ENCODE data around the gene ADD2.

- no peak for TF ChIP-seq TCF4 (CRISPR knock-in tag; IDR thresholded peaks at IDR 0.05; ENCODE audit: borderline replicate concordance)
- TF ChIP-seq POU6F1 (CRISPR knock-in tag; IDR thresholded peaks at IDR 0.05; ENCODE audit: borderline replicate concordance, low read depth): no peak
- TF ChIP-seq OSR1 (CRISPR knock-in tag; IDR thresholded peaks at IDR 0.05): no peak
- no peak for TF ChIP-seq CSRNP3 (CRISPR knock-in tag; IDR thresholded peaks at IDR 0.05)
- TF ChIP-seq PATZ1 (CRISPR knock-in tag; IDR thresholded peaks at IDR 0.05; ENCODE audit: borderline replicate concordance): no peak
These were observed 25.4 kb upstream of the ADD2 start for GRCh38 chr2:70793450-70793849.

All from SK-N-SH treated with all-trans-retinoic acid at 6 μM for 48 hours (cell line).